ENCODE data around the gene PPTC7.

DNA sequence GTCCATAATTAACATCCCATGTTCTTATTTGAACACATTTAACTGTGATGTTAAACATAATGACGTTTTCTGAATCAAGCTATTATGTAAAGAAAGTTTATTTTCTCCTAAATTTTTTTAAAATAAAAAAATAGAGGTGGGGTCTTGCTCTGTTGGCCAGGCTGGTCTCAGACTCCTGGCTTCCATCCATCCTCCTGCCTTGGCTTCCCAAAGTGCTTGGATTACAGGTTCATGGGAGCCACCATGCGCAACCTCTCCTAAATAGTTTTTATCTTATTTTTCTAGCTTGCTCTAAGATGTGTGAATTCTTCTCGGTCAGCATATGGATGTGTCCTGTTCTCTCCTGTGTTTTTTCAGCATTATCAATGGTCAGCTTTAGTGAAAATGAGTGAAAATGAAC lies 77.8 kb downstream of the PPTC7 start:
- TF ChIP-seq LEF1 (IDR thresholded peaks at IDR 0.05; ENCODE audit: borderline replicate concordance): no peak
- no peak for TF ChIP-seq SP1 (IDR thresholded peaks at IDR 0.05)
- no peak for TF ChIP-seq FOXM1 (IDR thresholded peaks at IDR 0.05; ENCODE audit: borderline replicate concordance)
- TF ChIP-seq ELF4 (IDR thresholded peaks at IDR 0.05): no peak
- TF ChIP-seq SUZ12 (IDR thresholded peaks at IDR 0.05): no peak
- no peak for TF ChIP-seq BHLHE40 (IDR thresholded peaks at IDR 0.05; ENCODE audit: borderline replicate concordance)
- no peak for TF ChIP-seq HDGF (IDR thresholded peaks at IDR 0.05; ENCODE audit: borderline replicate concordance)
- TF ChIP-seq FOXA1 (IDR thresholded peaks at IDR 0.05): no peak
- no peak for TF ChIP-seq NFRKB (IDR thresholded peaks at IDR 0.05)
- no peak for TF ChIP-seq TARDBP (IDR thresholded peaks at IDR 0.05)
- no peak for TF ChIP-seq FOXK2 (IDR thresholded peaks at IDR 0.05)
- TF ChIP-seq ZNF384 (IDR thresholded peaks at IDR 0.05): no peak
- no peak for TF ChIP-seq L3MBTL2 (conservative IDR thresholded peaks at IDR 0.05)
- TF ChIP-seq, protein P1, sequence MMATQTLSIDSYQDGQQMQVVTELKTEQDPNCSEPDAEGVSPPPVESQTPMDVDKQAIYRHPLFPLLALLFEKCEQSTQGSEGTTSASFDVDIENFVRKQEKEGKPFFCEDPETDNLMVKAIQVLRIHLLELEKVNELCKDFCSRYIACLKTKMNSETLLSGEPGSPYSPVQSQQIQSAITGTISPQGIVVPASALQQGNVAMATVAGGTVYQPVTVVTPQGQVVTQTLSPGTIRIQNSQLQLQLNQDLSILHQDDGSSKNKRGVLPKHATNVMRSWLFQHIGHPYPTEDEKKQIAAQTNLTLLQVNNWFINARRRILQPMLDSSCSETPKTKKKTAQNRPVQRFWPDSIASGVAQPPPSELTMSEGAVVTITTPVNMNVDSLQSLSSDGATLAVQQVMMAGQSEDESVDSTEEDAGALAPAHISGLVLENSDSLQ (IDR thresholded peaks at IDR 0.05): no peak

Data from HEK293T (cell line).